Measurements from ENCODE around the gene STT3A. TPM values are rescaled to one million over a fixed set of nuclear protein-coding genes. Genes with fewer than 3 reads are reported as not detected.

Gene STT3A
- total RNA-seq, 4 donors from 2014 or later = 112 to 187 (median 172) TPM

GRCh38 chr11:125625630-125626287, 33.1 kb downstream of the STT3A start:
- H3K4me1 ChIP-seq = peaks cover 9 to 15% of the 10 kb centered on the region in 2 donors
- peak; percentile 83 to 84 for DNase-seq
- no peaks in the 10 kb centered on the region for H3K9me3 ChIP-seq
- peak overlapping the region; percentile 89 to 95 (median 93) for H3K27ac ChIP-seq
- intact Hi-C loops (cut with DNase I) = loop anchor here (10.0 kb wide), 1 partner anchor 249 kb away; no protein-coding TSS in a partner anchor
- TF ChIP-seq POLR2A (IDR thresholded peaks at IDR 0.05) (peak in 1 of 2 donors; percentile 73), CTCF (IDR thresholded peaks at IDR 0.05) (no peak)
- H3K27me3 ChIP-seq = no peaks in the 10 kb centered on the region
- H3K4me3 ChIP-seq (replicated peaks in 1 of 3) = peak overlapping the region; percentile 12 to 67 (median 62)
- H3K36me3 ChIP-seq = peaks cover 11 to 12% of the 10 kb centered on the region in 2 donors
- 0 to 1% methylated on average over 38 to 39 of the region's 51 CpGs for WGBS, 2 donors

DNA sequence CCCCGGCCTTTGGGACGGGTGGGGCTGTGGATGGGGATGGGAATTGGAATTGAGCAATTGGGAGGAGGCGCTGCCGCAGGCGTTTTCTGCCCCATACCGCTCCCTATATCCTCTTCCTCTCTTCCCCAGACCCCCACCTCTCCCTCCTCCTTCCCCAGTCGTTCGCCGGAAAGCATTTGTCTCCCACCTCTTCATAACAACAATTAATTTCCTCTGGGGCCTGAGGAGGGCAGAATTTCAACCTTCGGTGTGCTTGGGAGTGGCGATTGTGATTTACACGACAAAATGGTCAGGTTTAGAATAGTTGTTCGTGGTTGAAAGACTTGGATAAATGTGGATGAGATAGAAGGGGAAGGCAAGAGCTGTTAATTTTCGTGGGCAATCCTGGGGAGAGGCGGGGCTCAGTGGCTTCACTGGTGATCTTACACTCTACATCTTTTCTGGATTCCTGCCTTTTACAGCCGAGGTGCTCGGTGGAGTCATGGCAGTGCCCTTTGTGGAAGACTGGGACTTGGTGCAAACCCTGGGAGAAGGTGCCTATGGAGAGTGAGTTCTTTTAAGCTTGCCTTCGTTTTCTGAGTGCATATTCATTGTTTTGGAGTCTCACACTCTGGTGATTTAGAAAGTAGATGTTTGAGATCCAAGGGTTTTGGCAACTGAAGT, 33.8 kb downstream of the STT3A start:
- Histone ChIP-seq H3K36me3 (peaks cover 4 to 6% of the 10 kb centered on the region in 2 donors), H3K27me3 (no peaks in the 10 kb centered on the region), H3K4me3 (replicated peaks in 1 of 3) (peak overlapping the region; percentile 12 to 67 (median 62)), H3K9me3 (no peaks in the 10 kb centered on the region), H3K27ac (peak overlapping the region in 1 of 3 donors; percentile 89), H3K4me1 (peaks cover 9 to 15% of the 10 kb centered on the region in 2 donors)
- intact Hi-C loops (cut with DNase I) = loop anchor here (10.0 kb wide), 1 partner anchor 248 kb away; no protein-coding TSS in a partner anchor
- TF ChIP-seq CTCF (IDR thresholded peaks at IDR 0.05) = no peak
- TF ChIP-seq POLR2A (IDR thresholded peaks at IDR 0.05) = no peak
- no peak for DNase-seq
- 0 to 1% methylated on average over 18 of the region's 18 CpGs for WGBS, 2 donors

DNA sequence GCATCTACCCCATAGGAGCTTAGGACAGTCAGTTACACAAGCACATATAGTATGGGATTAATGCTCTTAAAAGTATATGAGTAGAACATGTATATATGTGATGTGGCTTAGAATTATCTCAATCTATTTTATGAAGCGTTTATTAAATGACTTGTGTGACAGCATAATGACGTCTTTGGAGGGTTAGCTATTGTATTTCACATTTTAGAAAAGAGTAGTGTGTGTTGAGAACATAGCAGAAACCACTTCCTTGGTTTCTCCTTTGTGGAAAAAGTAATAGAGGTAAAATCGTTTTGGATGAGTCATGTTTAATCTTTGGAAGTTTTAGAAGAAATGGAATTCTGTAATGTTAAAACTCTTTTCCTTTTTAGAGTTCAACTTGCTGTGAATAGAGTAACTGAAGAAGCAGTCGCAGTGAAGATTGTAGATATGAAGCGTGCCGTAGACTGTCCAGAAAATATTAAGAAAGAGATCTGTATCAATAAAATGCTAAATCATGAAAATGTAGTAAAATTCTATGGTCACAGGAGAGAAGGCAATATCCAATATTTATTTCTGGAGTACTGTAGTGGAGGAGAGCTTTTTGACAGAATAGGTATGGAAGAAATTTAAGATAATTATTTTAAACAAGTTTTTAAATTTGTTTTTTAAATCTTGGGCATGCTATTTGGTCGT, 34.7 kb downstream of the STT3A start:
- no peaks in the 10 kb centered on the region for H3K9me3 ChIP-seq
- intact Hi-C loops (cut with DNase I) = loop anchor here (10.0 kb wide), 1 partner anchor 247 kb away; no protein-coding TSS in a partner anchor
- no peak overlapping the region for H3K27ac ChIP-seq
- no peak overlapping the region for H3K4me3 ChIP-seq (replicated peaks in 1 of 3)
- H3K27me3 ChIP-seq = no peaks in the 10 kb centered on the region
- no peaks in the 10 kb centered on the region for H3K36me3 ChIP-seq
- 70 to 72% methylated on average over 7 of the region's 7 CpGs for WGBS, 2 donors
- H3K4me1 ChIP-seq = peaks cover 9 to 15% of the 10 kb centered on the region in 2 donors
- DNase-seq = no peak
- TF ChIP-seq POLR2A (IDR thresholded peaks at IDR 0.05) (no peak), CTCF (IDR thresholded peaks at IDR 0.05) (no peak)

- no peak for DNase-seq
- Histone ChIP-seq H3K4me1 (no peaks in the 10 kb centered on the region), H3K36me3 (no peaks in the 10 kb centered on the region), H3K9me3 (no peaks in the 10 kb centered on the region), H3K4me3 (replicated peaks in 1 of 3) (no peak overlapping the region), H3K27ac (no peak overlapping the region), H3K27me3 (no peaks in the 10 kb centered on the region)
- 84 to 87% methylated on average over 3 of the region's 3 CpGs for WGBS, 2 donors
- no peak for TF ChIP-seq CTCF (IDR thresholded peaks at IDR 0.05)
- TF ChIP-seq POLR2A (IDR thresholded peaks at IDR 0.05) = no peak
- intact Hi-C loops (cut with DNase I) = no loop called here
These were observed 45.2 kb downstream of the STT3A start for GRCh38 chr11:125637840-125638239.

All from thyroid gland (tissue), 4 donors.